K562 (cell line): ENCODE results near the gene LRRC25. TPM values are rescaled to one million over a fixed set of nuclear protein-coding genes. Genes with fewer than 3 reads are reported as not detected.
A peak's percentile ranks its signal among the peaks of the same experiment; 100 is the strongest.

ENCODE experiments used
- CXXC5 ChIP-seq: fragments of 250-450 bp; sonication (Bioruptor Pico); IDR thresholded peaks from 2 replicates; pipeline ENCODE4 v1.8.0; 2022; ENCODE audit warnings: inconsistent platforms, mild to moderate bottlenecking, moderate library complexity
- ETV6 ChIP-seq, 3 experiments: fragments of 150-350 bp in 1 of 3; sonication (generic) in 1 of 3; formaldehyde crosslinking in 1 of 3; IDR thresholded peaks; 2 replicates each; pipeline versions ENCODE4 v1.6.1 to v1.8.0; 2014 to 2022; ENCODE audit warnings: borderline replicate concordance in 2 of 3, low read depth in 2 of 3, antibody characterized with exemption in 1 of 3, low read length in 1 of 3, mild to moderate bottlenecking in 1 of 3, missing genetic modification reagents in 1 of 3
- ID3 ChIP-seq, 2 experiments: fragments of 250-450 bp in 1 of 2; fragments of 450-650 bp in 1 of 2; sonication (Bioruptor Pico) in 1 of 2; IDR thresholded peaks; 2 replicates each; pipeline versions ENCODE4 v1.6.1 to v1.8.0; 2016 to 2021; ENCODE audit warnings: mild to moderate bottlenecking in 2 of 2, moderate library complexity in 2 of 2, missing compliant biosample characterization in 1 of 2, missing genetic modification characterization in 1 of 2
- MAZ ChIP-seq, 2 experiments: fragments of 450-650 bp in 1 of 2; sonication (generic) in 1 of 2; formaldehyde crosslinking; IDR thresholded peaks in 1 of 2; conservative IDR thresholded peaks in 1 of 2; 2 replicates each; pipeline versions ENCODE4 v1.4.0 to v1.5.0; 2020; ENCODE audit warnings: mild to moderate bottlenecking in 1 of 2, missing genetic modification reagents in 1 of 2
- NFIC ChIP-seq: fragments of 450-650 bp; IDR thresholded peaks from 2 replicates; pipeline ENCODE4 v1.6.1; 2017; ENCODE audit warnings: mild to moderate bottlenecking, inconsistent platforms
- OTX1 ChIP-seq: fragments of 450-650 bp; formaldehyde crosslinking; IDR thresholded peaks from 2 replicates; pipeline ENCODE4 v1.4.0; 2022; ENCODE audit warnings: mild to moderate bottlenecking
- POLR2B ChIP-seq: fragments of 450-650 bp; IDR thresholded peaks from 2 replicates; pipeline ENCODE4 v1.6.1; 2018; ENCODE audit warnings: low read depth; ENCODE audit not compliant: partially characterized antibody
- PRDM10 ChIP-seq: fragments of 450-650 bp; IDR thresholded peaks from 2 replicates; pipeline ENCODE4 v1.6.1; 2018; ENCODE audit not compliant: partially characterized antibody
- RAD21 ChIP-seq, 2 experiments: fragments of 250-450 bp in 1 of 2; fragments of 450-650 bp in 1 of 2; sonication (Bioruptor Pico) in 1 of 2; formaldehyde crosslinking in 1 of 2; IDR thresholded peaks in 1 of 2; conservative IDR thresholded peaks in 1 of 2; 2 replicates each; pipeline versions ENCODE4 v1.4.0 to v1.8.0; 2020 to 2022; ENCODE audit warnings: mild to moderate bottlenecking in 2 of 2, moderate library complexity in 1 of 2
- SMAD1 ChIP-seq: fragments of 150-350 bp; IDR thresholded peaks from 2 replicates; pipeline ENCODE4 v1.6.1; 2014; ENCODE audit warnings: low read length, low read depth; ENCODE audit not compliant: partially characterized antibody
- SMAD4 ChIP-seq: fragments of 250-450 bp; sonication (Bioruptor Pico); conservative IDR thresholded peaks from 2 replicates; pipeline ENCODE4 v1.8.0; 2021; ENCODE audit warnings: inconsistent platforms, mild to moderate bottlenecking, moderate library complexity
- ZNF133 ChIP-seq: fragments of 250-450 bp; sonication (Bioruptor Pico); IDR thresholded peaks from 2 replicates; pipeline ENCODE4 v1.4.0; 2020; ENCODE audit warnings: mild to moderate bottlenecking
- ZNF165 ChIP-seq: fragments of 250-450 bp; sonication (Bioruptor Pico); IDR thresholded peaks from 2 replicates; pipeline ENCODE4 v1.4.0; 2020; ENCODE audit warnings: borderline replicate concordance
- ZNF583 ChIP-seq: fragments of 250-450 bp; sonication (Bioruptor Pico); IDR thresholded peaks from 2 replicates; pipeline ENCODE4 v1.4.0; 2020
- polyA plus RNA-seq, 8 experiments: library from polyadenylated mRNA; depleted of rRNA in 4 of 8; stranded (reverse) in 5 of 8; unstranded in 3 of 8; fragments of >200 nt; fragmentation: Nextera tagmentation in 2 of 8; fragmentation: Illumina TruSeq in 1 of 8; extraction: Ambion mirVana in 2 of 8; extraction: Trizol in 1 of 8; gene quantifications; 2 replicates each; pipeline versions ENCODE4 v1.2.1 to v1.2.3, GENCODE V29; 2011 to 2014; ENCODE audit warnings: inconsistent platforms in 1 of 8, missing spikeins in 1 of 8
- total RNA-seq, 7 experiments: library from RNA; depleted of rRNA in 6 of 7; stranded (reverse); fragments of >200 nt in 6 of 7; fragmentation: Illumina TruSeq in 2 of 7; extraction: Trizol in 2 of 7; gene quantifications; 2 replicates each; pipeline versions ENCODE4 v1.2.1 to v1.2.3, GENCODE V29; 2011 to 2021; ENCODE audit warnings: low replicate concordance in 1 of 7
- TF ChIP-seq, protein P1 (sequence below): fragments of 250-450 bp; sonication (Bioruptor Pico); IDR thresholded peaks from 2 replicates; pipeline ENCODE4 v1.8.0; 2022; ENCODE audit warnings: moderate library complexity, mild to moderate bottlenecking, inconsistent platforms
- TF ChIP-seq, protein P2 (sequence below): sonication (generic); formaldehyde crosslinking; IDR thresholded peaks from 2 replicates; pipeline ENCODE4 v1.8.1; 2023; ENCODE audit warnings: mild to moderate bottlenecking, missing genetic modification reagents

The LRRC25 gene
- total and polyA plus RNA-seq, 9 of the 15 experiments (the other 6 are each of a cell fraction or from before 2014, with no cell fraction given), result 0.07 to 0.36 (median 0.10) TPM; not detected in 3

DNA sequence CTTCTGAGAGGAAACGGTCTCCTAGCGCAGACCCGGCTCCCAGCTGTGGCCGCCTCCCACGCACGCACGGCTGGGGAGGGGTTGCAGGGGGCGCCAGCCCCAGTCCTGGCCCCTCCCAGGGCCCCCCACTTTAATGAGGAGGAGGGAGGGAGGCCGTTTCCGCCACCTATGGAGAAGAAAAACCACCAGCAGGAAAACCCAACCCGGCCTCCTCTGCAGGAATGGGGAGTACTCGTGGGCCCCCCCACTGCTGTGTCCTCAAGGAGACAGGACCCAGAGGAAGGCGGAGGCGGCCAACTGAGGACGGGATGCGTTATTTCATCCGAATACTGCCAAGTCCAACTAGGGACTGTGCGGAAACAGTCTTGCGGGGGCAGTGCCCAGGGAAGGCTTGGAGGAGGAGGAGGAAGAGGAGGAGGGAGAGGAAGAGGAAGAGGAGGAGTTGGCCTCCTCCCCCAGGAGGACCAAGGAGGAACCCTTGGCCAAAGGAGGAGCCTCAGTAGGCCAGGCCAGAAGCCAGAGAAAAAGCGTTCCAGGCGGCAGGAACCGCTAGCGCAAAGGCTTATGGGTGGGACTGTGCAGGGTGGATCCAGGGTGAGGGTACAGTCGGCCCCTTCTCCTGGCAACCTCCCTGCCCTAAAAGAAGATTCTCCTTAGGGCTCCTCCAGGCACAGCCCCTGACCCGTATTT is 17.9 kb upstream of the LRRC25 start (continued):
- TF ChIP-seq ID3 (CRISPR knock-in tag; IDR thresholded peaks at IDR 0.05) (no peak), ID3 (tag; IDR thresholded peaks at IDR 0.05) (peak; percentile 79), ZNF165 (CRISPR knock-in tag) (peak; percentile 83; the same call in 1 of the 2 replicates), RAD21 (CRISPR knock-in tag; conservative IDR thresholded peaks at IDR 0.05 in 1 of 2, IDR thresholded peaks at IDR 0.05 in 1 of 2) (peak; percentile 5 to 12; a peak in 1 of 4 replicates), OTX1 (peak; percentile 94), PRDM10 (peak; percentile 23), SMAD1 (peak; percentile 29), ETV6 (IDR thresholded peaks at IDR 0.05; ENCODE audit: borderline replicate concordance in 1 of 2, low read depth in 2 of 2, low read length in 1 of 2) (peak; percentile 90 to 96), ETV6 (CRISPR knock-in tag; IDR thresholded peaks at IDR 0.05; ENCODE audit: borderline replicate concordance) (no peak), ZNF583 (CRISPR knock-in tag) (peak; percentile 91), POLR2B (peak; percentile 75), MAZ (CRISPR knock-in tag; conservative IDR thresholded peaks at IDR 0.05 in 1 of 2, IDR thresholded peaks at IDR 0.05 in 1 of 2) (peak; percentile 44 to 92), NFIC (peak; percentile 66), CXXC5 (CRISPR knock-in tag) (peak; percentile 79), ZNF133 (CRISPR knock-in tag) (peak; percentile 31; the same call in 1 of the 2 replicates), SMAD4 (CRISPR knock-in tag) (peak; percentile 89)
- TF ChIP-seq, protein P1, sequence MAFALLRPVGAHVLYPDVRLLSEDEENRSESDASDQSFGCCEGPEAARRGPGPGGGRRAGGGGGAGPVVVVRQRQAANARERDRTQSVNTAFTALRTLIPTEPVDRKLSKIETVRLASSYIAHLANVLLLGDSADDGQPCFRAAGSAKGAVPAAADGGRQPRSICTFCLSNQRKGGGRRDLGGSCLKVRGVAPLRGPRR, result peak; percentile 86; the same call in 1 of the 2 replicates
- TF ChIP-seq, protein P2, sequence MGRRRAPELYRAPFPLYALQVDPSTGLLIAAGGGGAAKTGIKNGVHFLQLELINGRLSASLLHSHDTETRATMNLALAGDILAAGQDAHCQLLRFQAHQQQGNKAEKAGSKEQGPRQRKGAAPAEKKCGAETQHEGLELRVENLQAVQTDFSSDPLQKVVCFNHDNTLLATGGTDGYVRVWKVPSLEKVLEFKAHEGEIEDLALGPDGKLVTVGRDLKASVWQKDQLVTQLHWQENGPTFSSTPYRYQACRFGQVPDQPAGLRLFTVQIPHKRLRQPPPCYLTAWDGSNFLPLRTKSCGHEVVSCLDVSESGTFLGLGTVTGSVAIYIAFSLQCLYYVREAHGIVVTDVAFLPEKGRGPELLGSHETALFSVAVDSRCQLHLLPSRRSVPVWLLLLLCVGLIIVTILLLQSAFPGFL (CRISPR knock-in tag), result no peak
